Liver (tissue), 3 donors: ENCODE results near the gene ZNF438.

Source experiments
- RAD21 ChIP-seq, 2 donors: IDR thresholded peaks; 2 replicates each; pipeline ENCODE4 v1.6.1; 2016; ENCODE audit warnings: antibody characterized with exemption in 2 of 2, mild to moderate bottlenecking in 2 of 2
- TAF1 ChIP-seq: conservative IDR thresholded peaks from 2 replicates; pipeline ENCODE4 v1.6.1; 2016; ENCODE audit warnings: antibody characterized with exemption, mild to moderate bottlenecking
- TF ChIP-seq, protein P1 (sequence below): fragments of 150-350 bp; IDR thresholded peaks from 2 replicates; pipeline ENCODE4 v1.5.1; 2017; ENCODE audit warnings: improper control_type of control experiment, low read depth, low read length; ENCODE audit not compliant: missing input control
- donor health status: healthy.
- donor health status: healthy.

DNA sequence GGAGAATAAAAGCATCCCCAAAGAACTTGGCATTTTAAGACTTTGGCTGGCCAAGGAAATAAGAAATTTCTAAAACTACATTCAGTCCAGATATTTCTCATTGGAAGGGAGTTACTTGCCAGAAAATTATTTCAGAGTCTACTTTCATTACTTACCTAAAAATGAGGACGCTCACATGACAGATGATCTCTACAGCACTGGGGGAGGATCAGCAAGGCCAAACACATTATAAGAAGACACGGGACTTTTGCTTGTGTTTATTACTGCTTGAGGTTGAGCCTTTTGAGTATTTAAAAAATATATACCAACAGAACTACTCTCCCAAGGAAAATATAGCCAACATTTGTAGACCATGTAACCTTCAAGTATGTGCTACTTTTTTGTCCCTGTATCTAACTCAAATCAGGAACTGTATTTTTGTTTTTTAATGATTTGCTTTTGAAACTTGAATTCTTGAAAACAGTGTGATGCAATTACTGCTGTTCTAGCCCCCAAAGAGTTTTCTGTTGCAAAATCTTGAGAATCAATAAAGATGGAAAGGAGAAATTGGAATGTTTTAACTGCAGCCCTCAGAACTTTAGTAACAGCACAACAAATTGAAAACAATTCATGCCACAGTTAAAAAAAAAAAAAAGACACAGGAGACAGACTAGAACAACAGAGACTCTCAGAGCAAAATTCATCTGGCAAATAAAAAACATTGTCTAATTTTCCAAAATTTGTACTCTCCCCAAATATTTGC lies 128.1 kb downstream of the ZNF438 start:
- TF ChIP-seq, protein P1, sequence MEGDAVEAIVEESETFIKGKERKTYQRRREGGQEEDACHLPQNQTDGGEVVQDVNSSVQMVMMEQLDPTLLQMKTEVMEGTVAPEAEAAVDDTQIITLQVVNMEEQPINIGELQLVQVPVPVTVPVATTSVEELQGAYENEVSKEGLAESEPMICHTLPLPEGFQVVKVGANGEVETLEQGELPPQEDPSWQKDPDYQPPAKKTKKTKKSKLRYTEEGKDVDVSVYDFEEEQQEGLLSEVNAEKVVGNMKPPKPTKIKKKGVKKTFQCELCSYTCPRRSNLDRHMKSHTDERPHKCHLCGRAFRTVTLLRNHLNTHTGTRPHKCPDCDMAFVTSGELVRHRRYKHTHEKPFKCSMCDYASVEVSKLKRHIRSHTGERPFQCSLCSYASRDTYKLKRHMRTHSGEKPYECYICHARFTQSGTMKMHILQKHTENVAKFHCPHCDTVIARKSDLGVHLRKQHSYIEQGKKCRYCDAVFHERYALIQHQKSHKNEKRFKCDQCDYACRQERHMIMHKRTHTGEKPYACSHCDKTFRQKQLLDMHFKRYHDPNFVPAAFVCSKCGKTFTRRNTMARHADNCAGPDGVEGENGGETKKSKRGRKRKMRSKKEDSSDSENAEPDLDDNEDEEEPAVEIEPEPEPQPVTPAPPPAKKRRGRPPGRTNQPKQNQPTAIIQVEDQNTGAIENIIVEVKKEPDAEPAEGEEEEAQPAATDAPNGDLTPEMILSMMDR = no peak
- TF ChIP-seq TAF1 = no peak
- TF ChIP-seq RAD21 (IDR thresholded peaks at IDR 0.05) = no peak
